Erythroblast (primary cell): ENCODE data around the gene LONRF2.

Source experiments
- GATA1 ChIP-seq: IDR thresholded peaks from 2 replicates; pipeline ENCODE4 v1.6.1; 2011; ENCODE audit warnings: low read depth, mild to moderate bottlenecking, control low read depth, low read length, moderate library complexity
- POLR2A ChIP-seq: IDR thresholded peaks from 2 replicates; pipeline ENCODE4 v1.6.1; 2011; ENCODE audit warnings: mild to moderate bottlenecking, low read length

DNA sequence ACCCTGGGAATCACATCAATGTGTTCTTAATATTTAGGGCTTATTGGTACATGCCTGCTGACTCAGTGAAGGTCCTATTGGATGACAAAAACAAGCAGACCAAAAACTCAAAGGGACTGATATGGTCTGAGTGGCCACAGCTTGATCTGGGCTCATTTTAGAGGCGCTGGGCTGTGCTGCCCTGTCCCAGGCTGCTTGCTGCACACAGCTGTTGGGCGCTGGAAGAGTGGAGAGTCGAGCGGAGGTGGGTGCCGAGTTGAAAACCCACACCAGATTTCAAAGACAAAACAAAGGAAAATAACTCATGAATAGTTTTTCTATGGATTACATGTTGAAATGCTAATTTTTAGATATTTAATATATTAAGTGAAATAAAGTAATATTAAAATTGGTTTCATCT lies 68.5 kb downstream of the LONRF2 start:
- TF ChIP-seq POLR2A (no peak), GATA1 (no peak)
